Head of caudate nucleus (tissue), 42 donors: ENCODE data around the gene CRYBB1.

Source experiments
- DNase-seq, 42 donors: peaks; one replicate each; pipeline versions ENCODE4 v3.0.0 to v3.0.0-alpha.2; 2020 to 2021; ENCODE audit warnings: mixed read lengths in 7 of 42
- intact Hi-C: fragments of 100-400 bp; cut with DNase I; formaldehyde crosslinking; loops from one replicate; pipeline ENCODE4 v1.15.0; 2022

Gene CRYBB1

DNA sequence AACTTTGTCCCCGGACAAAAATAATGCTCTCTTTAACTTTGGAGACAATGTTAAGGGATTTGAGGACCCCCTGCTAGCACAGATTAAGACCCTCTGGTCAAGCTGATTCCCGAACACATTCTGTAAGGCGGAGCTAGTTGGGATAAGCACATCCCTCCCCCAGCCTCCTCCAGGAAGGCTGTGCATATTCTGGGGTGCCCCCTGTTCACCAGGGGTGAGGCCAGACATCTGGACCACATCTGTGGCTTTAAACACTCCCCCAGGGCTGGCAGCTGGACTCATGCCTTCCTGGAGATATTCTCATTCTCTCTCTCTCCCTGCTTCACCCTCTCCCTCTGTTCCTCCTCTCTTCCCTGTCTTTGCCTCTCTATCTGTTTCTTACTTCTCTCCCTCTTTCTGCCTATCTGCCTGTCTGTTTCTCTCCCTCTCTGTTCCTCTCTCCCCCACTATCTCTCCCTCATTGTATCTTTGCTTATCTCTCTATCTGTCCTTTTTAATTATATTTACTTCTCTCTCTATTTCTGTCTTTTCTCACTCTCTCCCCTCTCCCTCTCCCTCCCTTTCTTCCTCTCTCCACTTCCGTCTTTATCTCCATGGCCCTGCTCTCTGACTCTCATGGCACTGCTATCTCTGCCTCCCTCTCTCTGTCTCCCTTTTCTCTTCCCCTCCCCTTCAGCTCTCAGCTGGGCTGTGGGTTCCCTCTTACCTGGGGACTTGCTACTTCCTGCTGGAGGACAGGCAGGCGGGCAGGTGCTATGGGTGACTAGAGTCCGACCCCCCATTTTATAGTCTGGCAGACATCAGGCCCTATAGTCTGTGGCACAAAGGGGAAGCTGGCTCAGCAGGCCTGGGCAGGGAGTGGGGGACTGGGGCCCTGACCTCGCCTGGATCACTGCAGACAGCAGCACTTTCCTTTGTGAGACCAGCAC is at the start of gene CRYBB1:
Gene CRYBB1 (minus strand): TSS at position 757 of the 929 bp plus-strand sequence. CDS start 1,708 bp downstream, outside the sequence.
- peak in 21 of 42 donors; percentile 6 to 50 (median 24) for DNase-seq
- intact Hi-C loops, result no loop called here

DNA sequence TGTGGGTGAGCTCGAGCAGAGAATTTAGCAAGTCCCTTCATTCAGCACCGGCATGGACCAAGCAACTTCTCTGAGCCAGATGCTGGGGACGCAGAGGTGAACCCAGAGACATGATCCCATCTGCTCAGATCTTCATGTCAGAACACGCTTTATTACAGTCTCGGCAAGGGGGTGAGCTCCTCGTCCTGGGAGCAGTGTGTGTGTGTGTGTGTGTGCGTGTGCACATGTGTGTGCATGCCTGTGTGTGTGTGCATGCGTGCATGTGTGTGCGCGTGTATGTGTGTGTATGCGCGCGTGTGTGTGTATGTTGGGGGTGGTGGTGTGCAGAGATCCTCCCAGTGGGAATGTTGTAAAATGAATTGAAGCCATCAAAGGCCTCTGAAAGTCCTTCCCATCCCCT is 49.3 kb upstream of the CRYBB1 start:
- intact Hi-C loops, result no loop called here

DNA sequence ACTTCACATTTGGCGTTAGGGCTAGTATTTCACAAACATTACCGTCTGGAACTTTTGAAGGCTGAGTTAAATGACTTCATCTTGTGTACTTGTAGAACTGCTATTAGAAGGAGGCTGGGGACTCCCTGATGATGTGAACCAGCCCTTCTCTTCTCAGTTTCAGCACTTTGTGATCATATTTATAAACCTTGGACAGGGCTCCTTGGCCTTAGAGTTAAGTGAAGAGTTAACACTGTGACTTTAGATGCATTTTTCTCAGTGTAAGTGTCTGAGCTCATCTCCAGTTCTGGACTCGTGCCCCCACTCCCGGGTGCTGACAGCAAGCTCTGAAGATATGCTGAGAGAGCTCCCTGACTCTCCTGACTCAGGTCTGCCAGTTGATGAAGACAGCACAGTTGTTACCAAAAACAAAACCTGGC is 48.0 kb upstream of the CRYBB1 start:
- no peak for DNase-seq
- intact Hi-C loops, result no loop called here

More for the DNA sequence above, 49.3 kb upstream of the CRYBB1 start:
- no peak for DNase-seq

DNA sequence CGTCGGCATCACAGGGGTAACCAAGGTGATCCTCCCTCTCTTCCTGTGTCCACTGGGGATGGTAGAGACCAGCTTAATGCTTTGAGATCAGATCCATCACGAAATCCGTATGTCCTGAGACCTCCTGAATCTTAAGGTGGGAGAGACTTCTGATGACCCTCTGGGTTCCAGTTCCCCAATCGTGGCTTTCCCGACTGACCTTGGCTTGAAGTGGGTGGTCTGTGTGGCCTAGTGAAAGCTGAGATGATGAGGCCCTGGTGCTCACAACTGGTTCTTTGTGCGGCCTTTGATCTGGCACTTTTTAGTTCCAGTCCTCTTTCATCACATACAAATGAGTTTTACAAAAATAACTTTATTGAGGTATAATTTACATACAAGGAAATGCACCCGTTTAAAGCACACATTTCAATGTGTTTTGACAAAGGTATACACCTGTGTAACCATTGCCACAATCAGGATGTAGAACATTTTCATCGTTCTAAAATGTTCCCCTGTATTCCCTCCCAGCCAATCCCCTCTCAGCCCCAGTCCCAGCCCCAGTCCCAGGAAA is 45.6 kb upstream of the CRYBB1 start:
- no peak for DNase-seq
- intact Hi-C loops, result no loop called here

DNA sequence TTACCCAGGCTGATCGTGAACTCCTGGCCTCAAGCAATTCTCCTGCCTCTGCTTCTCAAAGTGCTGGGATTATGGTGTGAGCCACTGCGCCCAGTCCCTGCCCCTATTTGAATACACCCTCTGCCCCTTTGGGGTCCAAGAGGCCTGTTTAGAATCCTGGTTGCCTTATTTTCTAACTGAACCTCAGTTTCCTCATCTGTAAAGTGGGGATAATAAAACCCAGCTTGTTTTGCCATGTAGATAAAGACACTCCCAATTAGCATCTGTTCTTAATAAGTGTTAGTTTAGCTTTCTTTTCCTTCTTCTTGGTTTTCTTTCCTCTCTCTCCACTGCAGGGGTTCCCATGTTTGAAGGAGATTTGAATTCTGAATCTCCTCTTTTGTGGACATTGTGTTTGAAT is 44.3 kb upstream of the CRYBB1 start:
- intact Hi-C loops, result no loop called here
- no peak for DNase-seq

DNA sequence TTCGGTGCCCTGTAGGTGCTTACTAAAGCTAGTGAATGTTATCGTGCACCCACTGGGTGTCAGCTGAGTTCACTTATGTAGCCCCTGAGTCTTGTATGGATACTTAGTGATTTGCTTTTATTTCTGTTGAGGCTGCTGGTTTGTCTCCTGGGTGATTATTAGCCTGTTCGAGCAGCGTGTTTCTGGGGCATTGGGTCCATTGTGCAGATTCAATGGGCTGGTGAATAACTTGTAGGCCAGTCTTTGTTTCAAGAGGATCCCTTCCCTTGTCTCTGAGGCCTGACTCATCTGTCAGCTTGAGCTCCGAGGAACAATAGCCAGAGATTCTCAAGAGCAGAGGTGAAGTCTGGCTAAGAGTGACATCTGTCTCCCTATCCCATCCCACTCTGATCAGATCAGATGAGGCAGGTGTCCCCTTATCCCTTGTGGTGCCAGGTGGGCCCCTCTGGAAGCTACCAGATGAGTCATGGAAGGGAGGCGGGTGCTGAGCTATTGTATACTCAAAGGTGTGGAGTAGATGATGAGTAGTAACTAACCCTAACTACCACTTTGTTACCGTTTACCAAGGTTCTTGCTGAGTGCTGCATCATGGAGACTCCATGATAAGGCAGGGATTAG is 43.2 kb upstream of the CRYBB1 start:
- intact Hi-C loops, result no loop called here
- DNase-seq, result peak in 5 of 42 donors; percentile 38 to 65 (median 57)

DNA sequence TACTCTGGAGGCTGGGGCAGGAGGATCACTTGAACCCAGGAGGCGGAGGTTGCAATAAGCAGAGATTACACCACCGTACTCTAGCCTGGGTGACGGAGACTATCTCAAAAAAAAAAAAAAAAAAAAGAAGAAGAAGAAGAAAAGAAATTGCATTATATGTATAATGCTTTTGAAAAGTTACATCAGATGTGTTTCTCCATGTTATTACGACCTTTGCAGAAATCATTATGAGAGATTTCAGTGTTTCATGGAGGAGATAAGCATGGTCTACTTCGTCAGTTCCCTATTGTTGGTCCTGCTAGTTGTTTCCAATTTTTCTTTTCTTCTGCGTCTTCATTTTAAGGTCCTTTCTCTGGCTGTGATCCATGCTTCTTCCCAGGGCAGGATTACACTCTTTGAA is 42.5 kb upstream of the CRYBB1 start:
- no peak for DNase-seq
- intact Hi-C loops, result no loop called here

DNA sequence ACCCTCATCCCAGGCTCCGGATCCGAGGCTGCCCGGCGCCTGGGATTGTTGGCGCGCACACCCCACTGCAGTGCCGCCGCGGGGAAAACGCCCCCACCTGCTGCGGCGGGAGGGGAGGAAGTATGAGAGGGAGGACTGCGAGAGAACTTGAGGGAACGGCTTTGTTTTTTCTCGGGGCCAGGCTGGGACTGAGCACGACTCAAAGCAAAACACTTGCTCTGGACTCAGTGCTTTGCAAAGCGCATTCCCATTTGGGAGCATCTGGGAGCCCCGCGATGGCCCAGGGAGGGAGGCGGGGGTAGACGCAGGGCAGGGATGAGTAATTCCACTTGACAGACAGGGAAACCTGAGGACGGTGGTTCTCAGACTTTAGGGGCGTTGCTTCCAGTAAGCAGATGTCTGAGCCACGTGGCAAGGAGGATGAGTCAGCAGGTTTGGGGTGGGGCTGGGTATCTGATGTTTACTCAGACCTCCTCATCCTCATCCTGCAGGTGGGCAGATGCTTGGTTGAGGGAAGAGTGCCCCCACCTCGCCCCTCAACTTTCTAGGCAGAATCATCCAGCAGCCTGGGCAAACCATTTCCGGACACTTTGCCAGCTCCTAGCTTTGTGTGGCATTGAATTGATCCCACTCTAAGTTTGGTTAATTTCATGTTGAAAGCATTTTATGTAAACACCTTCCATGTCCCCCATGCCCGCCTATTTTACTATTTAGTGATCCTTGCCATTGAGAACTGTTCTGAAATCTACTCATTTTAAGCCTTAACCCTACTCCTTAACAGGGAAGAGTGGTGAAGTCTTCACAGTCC is 41.0 kb upstream of the CRYBB1 start:
- peak; percentile 58 to 95 (median 82) for DNase-seq
- intact Hi-C loops, result loop anchor here (10.0 kb wide), 1 partner anchor 174 kb away; the partner anchor contains the start of genes HPS4 and SRRD

DNA sequence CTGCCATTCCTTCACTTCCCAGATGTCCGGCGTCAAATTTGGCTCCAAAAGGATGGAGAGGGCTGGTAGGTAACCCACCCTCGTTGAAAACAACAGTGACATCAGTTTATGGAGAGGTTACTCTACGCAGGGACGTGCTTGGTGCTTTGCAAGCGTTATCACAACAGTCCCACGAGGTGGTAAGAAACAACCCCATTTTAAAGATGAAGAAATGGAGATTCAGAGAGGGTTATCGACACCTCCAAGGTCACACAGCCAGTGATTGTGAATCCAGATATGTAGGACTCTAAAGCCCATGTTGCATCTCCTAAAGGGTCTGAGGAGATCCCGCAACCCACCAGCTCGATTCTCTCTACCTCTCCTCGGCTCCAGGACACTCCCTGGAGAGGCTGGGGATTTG is 40.3 kb upstream of the CRYBB1 start:
- DNase-seq, result no peak
- intact Hi-C loops, result loop anchor here (10.0 kb wide), 1 partner anchor 173 kb away; the partner anchor contains the start of genes HPS4 and SRRD

DNA sequence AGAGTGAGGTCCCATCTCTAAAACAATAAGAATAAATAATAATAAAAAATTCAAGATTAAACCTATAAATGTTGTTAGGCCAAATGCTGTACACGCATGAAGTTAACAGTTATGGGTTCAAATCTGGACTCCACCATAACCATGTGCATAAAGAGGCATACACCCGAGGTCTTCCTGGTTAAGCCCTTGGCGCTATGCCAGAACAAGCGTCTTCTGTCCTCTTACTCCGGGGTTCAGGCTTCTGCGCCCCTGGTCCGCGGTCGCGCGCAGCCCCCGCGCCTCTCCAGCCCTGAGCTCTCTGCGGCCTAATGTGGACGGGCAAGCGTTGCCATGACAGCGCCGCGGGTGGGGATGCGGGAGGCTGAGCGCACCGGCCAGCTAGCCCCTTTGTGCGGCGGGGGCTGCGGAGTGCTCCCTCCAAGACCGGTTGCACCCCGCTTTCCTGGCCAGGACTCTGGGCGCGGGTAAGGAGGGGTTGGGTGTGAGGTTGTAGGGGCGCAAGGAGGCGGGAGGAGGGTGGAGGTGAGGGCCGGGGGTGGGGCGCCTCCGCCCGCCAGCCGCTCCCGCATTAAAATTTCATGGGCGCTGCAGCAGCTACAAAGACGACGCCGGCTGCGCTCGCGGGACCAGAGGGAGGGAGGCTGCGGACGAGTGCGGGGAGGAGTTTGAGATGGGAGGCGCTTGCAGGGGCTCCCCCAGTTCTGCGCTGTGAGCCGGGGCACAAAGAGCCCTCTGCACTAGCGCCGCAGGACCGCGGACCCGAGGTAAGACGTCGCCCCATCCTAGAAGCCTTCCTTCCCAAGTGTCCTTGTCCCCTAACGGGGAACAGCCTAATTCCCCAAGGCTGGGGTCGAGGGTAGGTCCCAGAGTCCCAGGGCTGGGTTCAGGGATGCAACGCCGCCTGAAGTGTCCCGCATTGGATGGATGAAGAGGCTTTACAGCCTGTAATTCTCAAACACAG is 39.3 kb upstream of the CRYBB1 start, which contains the start of gene MIAT:
Gene MIAT (plus strand): TSS at position 698 of the 961 bp plus-strand sequence.
- DNase-seq, result peak in 41 of 42 donors; percentile 48 to 92 (median 77)
- intact Hi-C loops, result loop anchor here (10.0 kb wide), 1 partner anchor 172 kb away; the partner anchor contains the start of genes HPS4 and SRRD

DNA sequence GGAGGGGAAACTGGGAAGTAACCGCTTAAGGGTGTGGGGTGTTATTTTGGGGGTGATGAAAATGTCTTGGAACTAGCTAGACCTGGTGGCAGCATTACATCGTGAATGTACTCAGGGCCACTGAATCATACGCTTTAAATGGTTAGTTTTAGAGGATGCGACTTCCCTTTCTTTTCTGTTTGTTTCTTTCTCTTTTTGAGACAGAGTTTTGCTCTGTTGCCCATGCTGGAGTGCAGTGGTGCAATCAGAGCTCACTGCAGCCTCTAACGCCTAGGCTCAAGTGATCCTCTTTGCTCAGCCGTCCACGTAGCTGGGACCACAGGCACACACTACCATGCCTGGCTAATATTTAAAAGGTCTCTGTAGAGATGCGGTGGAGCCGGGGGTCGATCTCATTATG is 34.0 kb upstream of the CRYBB1 start:
- DNase-seq, result no peak
- intact Hi-C loops, result loop anchor here (10.0 kb wide), 1 partner anchor 167 kb away; the partner anchor contains the start of genes HPS4 and SRRD

DNA sequence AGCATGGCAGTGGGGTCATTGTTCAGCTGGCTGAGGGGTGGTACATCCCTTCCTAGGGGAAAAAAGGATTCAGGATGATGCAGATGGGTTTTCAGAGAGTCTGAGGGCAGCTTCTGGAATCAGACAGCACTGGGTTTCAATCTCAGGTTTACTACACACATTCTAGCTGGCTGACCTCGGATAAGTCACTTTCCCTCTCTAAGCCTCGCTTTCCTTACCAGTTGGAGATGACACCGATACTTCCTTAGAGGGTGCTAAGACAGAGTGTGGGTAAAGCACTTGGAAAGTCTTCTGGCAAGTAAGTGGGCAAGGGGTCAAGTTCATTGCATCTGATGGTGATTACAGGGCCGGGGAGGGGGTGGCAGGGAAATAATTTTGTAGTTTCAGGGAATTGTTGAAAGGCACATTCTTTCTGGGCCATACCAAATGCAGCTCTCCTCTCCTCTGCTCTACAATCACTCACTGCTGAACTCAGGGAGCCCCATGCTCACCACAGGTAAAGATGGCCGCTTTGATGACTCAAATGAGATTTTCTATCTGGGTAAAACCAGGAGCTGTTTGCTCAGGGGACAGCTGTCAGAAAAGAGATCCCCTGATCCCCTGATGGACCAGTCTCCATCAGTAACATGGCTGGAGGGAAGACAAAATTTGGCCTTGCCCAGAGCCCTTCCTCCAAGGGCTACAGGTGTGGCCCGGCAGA is 33.0 kb upstream of the CRYBB1 start:
- intact Hi-C loops, result loop anchor here (10.0 kb wide), 1 partner anchor 166 kb away; the partner anchor contains the start of genes HPS4 and SRRD
- DNase-seq, result no peak

DNA sequence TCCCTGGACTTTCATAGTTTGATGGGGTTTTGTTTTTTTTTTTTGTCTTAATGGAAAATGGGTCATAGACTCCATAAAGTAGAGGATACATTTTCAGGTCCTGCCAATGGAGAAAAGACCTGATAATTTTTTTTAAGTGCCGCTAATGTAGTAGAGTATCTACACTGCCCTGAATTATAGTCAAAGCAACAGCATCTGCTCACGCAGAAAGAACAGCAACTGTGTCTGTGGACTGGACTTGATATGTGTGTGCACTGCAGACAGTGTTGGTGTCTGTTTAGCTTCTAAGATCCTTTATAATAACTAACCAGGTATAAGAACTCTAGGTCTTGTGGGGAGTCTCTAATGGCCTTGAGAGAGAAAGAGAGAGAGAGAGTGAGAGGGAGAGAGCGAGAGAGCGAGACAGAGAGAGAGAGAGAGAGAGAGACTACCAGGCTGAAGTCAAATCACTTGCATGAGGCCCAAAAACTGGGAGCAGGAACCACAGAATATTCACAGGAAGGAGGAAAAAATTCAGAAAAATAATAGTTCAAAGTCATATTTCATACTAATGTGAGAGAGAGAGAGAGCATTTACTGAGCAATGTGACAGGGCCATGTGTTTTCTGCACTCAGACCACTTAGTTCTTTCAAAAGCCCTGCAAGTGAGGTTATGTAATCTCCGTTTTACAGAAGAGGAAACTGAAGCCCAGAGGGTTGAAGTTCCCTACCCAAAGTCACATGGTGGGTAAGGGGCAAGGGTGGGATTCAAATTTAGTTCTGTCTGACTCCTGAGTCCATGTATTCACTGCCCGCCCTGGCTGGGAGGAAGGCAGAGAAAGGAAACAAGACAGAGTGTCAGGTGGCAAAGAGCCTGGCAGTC is 30.9 kb upstream of the CRYBB1 start:
- no peak for DNase-seq
- intact Hi-C loops, result no loop called here

DNA sequence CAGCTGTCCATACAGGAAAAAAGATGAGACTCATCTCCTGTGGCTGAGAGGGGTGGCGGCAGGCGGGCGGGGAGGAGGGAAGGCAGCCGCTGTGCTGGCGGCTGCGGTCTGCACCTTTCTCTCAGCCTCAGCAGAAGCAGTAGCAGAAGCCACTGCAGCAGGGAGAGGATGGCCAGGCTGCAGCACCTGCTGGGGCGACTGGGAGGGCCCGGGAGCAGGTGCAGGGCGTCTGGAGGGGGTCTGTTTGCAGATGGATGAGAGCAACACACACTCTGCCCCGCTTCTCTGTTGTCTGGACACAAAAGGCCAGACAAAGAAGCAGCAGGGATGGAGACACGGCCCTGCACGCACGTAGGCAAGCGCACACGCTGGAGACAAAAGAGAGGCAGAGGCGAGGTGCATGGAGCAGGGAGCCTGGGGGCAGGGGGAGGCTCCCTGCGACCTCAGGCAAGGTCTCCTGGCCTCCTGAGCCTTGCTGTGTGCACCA is 30.2 kb upstream of the CRYBB1 start:
- peak in 1 of 42 donors; percentile 20 for DNase-seq
- intact Hi-C loops, result no loop called here

DNA sequence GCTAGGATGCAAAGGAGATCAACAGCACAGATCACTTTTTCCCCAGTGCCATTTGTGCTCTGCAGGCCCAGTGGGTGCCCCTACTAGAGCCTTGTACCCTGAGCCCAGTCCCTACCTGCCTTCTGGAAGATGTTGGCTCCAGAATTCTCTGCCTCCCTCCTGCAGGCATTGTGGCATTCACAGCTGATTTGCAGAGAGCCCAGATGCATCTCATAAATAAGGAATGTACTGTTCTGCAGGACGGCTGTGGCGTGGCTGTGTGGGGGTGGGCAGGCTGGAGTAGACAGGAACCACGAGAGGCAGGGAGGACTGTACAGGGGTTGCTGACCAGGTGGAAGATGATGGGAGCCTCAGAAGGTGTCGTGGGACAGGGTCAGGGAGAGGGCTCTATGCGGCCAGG is 28.3 kb upstream of the CRYBB1 start:
- DNase-seq, result no peak
- intact Hi-C loops, result no loop called here
